Measurements from ENCODE around the gene DYNC2LI1.

Gene DYNC2LI1

GRCh38 chr2:43787895-43788294 is 14.1 kb downstream of the DYNC2LI1 start:
- no peak overlapping the region for H3K4me3 ChIP-seq (ENCODE audit: low read length)
- no peak for TF ChIP-seq ZNF274 (IDR thresholded peaks at IDR 0.05; ENCODE audit: low read depth, low read length)

GRCh38 chr2:43788646-43789045 is 14.8 kb downstream of the DYNC2LI1 start:
- H3K4me3 ChIP-seq (ENCODE audit: low read length) = no peak overlapping the region
- no peak for TF ChIP-seq ZNF274 (IDR thresholded peaks at IDR 0.05; ENCODE audit: low read depth, low read length)

GRCh38 chr2:43790147-43790546 is 16.3 kb downstream of the DYNC2LI1 start:
- H3K4me3 ChIP-seq (ENCODE audit: low read length) = no peak overlapping the region
- TF ChIP-seq ZNF274 (IDR thresholded peaks at IDR 0.05; ENCODE audit: low read depth, low read length) = no peak

- TF ChIP-seq ZNF274 (IDR thresholded peaks at IDR 0.05; ENCODE audit: low read depth, low read length) = no peak
- H3K4me3 ChIP-seq (ENCODE audit: low read length) = no peak overlapping the region
These were observed 17.4 kb downstream of the DYNC2LI1 start for GRCh38 chr2:43791035-43791765.

GRCh38 chr2:43792653-43793052 is 18.8 kb downstream of the DYNC2LI1 start:
- H3K4me3 ChIP-seq (ENCODE audit: low read length) = no peak overlapping the region
- no peak for TF ChIP-seq ZNF274 (IDR thresholded peaks at IDR 0.05; ENCODE audit: low read depth, low read length)

GRCh38 chr2:43794956-43795355 is 21.1 kb downstream of the DYNC2LI1 start:
- no peak for TF ChIP-seq ZNF274 (IDR thresholded peaks at IDR 0.05; ENCODE audit: low read depth, low read length)
- H3K4me3 ChIP-seq (ENCODE audit: low read length) = no peak overlapping the region

GRCh38 chr2:43796206-43796605 is 22.4 kb downstream of the DYNC2LI1 start:
- no peak for TF ChIP-seq ZNF274 (IDR thresholded peaks at IDR 0.05; ENCODE audit: low read depth, low read length)
- no peak overlapping the region for H3K4me3 ChIP-seq (ENCODE audit: low read length)

GRCh38 chr2:43798300-43798699 is 24.5 kb downstream of the DYNC2LI1 start:
- TF ChIP-seq ZNF274 (IDR thresholded peaks at IDR 0.05; ENCODE audit: low read depth, low read length) = no peak
- no peak overlapping the region for H3K4me3 ChIP-seq (ENCODE audit: low read length)

- no peak for TF ChIP-seq ZNF274 (IDR thresholded peaks at IDR 0.05; ENCODE audit: low read depth, low read length)
- H3K4me3 ChIP-seq (ENCODE audit: low read length) = no peak overlapping the region
These were observed 27.1 kb downstream of the DYNC2LI1 start for GRCh38 chr2:43800894-43801293.

- TF ChIP-seq ZNF274 (IDR thresholded peaks at IDR 0.05; ENCODE audit: low read depth, low read length) = no peak
- no peak overlapping the region for H3K4me3 ChIP-seq (ENCODE audit: low read length)
These were observed 28.3 kb downstream of the DYNC2LI1 start for GRCh38 chr2:43802135-43802534.

GRCh38 chr2:43803113-43803512 is 29.3 kb downstream of the DYNC2LI1 start:
- no peak for TF ChIP-seq ZNF274 (IDR thresholded peaks at IDR 0.05; ENCODE audit: low read depth, low read length)
- no peak overlapping the region for H3K4me3 ChIP-seq (ENCODE audit: low read length)

- H3K4me3 ChIP-seq (ENCODE audit: low read length) = no peak overlapping the region
- TF ChIP-seq ZNF274 (IDR thresholded peaks at IDR 0.05; ENCODE audit: low read depth, low read length) = no peak
These were observed 32.8 kb downstream of the DYNC2LI1 start for GRCh38 chr2:43806719-43807031.

- no peak overlapping the region for H3K4me3 ChIP-seq (ENCODE audit: low read length)
- no peak for TF ChIP-seq ZNF274 (IDR thresholded peaks at IDR 0.05; ENCODE audit: low read depth, low read length)
These were observed 36.6 kb downstream of the DYNC2LI1 start for GRCh38 chr2:43810452-43810851.

GRCh38 chr2:43810888-43811287 is 37.0 kb downstream of the DYNC2LI1 start:
- no peak for TF ChIP-seq ZNF274 (IDR thresholded peaks at IDR 0.05; ENCODE audit: low read depth, low read length)
- no peak overlapping the region for H3K4me3 ChIP-seq (ENCODE audit: low read length)

GRCh38 chr2:43812006-43812405 is 38.2 kb downstream of the DYNC2LI1 start:
- TF ChIP-seq ZNF274 (IDR thresholded peaks at IDR 0.05; ENCODE audit: low read depth, low read length) = no peak

GRCh38 chr2:43812947-43813346 is 39.1 kb downstream of the DYNC2LI1 start:
- TF ChIP-seq ZNF274 (IDR thresholded peaks at IDR 0.05; ENCODE audit: low read depth, low read length) = no peak
- H3K4me3 ChIP-seq (ENCODE audit: low read length) = no peak overlapping the region

More at GRCh38 chr2:43812006-43812405, 38.2 kb downstream of the DYNC2LI1 start:
- H3K4me3 ChIP-seq (ENCODE audit: low read length) = no peak overlapping the region
